Spleen (tissue), 11 donors: Measurements from ENCODE around the gene TRIM54. TPM values are rescaled to one million over a fixed set of nuclear protein-coding genes. Genes with fewer than 3 reads are reported as not detected.

Experiments used
- DNase-seq: peaks from one replicate; pipeline ENCODE4 v3.0.0-alpha.2; 2020
- H3K27ac ChIP-seq, 8 donors: fragments of 200-600 bp; sonication (generic) in 7 of 8; 1 replicate in 4 of 8; 2 replicates in 4 of 8; pipeline versions ENCODE4 v1.5.0 to v1.8.0; 2016 to 2021; ENCODE audit warnings: inconsistent platforms in 4 of 8, mild to moderate bottlenecking in 4 of 8, moderate library complexity in 1 of 8
- H3K27me3 ChIP-seq, 7 donors: fragments of 200-600 bp; sonication (generic) in 6 of 7; replicated peaks in 1 of 7; 1 replicate in 4 of 7; 2 replicates in 3 of 7; pipeline versions ENCODE4 v1.5.0 to v1.8.0; 2016 to 2021; ENCODE audit warnings: inconsistent platforms in 3 of 7, mild to moderate bottlenecking in 1 of 7
- H3K36me3 ChIP-seq, 6 donors: fragments of 200-600 bp; sonication (generic) in 5 of 6; 1 replicate in 4 of 6; 2 replicates in 2 of 6; pipeline versions ENCODE4 v1.5.0 to v1.8.0; 2016 to 2021; ENCODE audit warnings: inconsistent platforms in 2 of 6
- H3K4me1 ChIP-seq, 6 donors: fragments of 200-600 bp; sonication (generic) in 5 of 6; 1 replicate in 3 of 6; 2 replicates in 3 of 6; pipeline versions ENCODE4 v1.5.0 to v1.8.0; 2016 to 2021; ENCODE audit warnings: inconsistent platforms in 3 of 6
- H3K4me3 ChIP-seq, 8 donors: fragments of 200-600 bp; sonication (generic) in 7 of 8; 1 replicate in 4 of 8; 2 replicates in 4 of 8; pipeline versions ENCODE4 v1.5.0 to v1.8.0; 2016 to 2021; ENCODE audit warnings: inconsistent platforms in 4 of 8, mild to moderate bottlenecking in 4 of 8, moderate library complexity in 2 of 8
- H3K9me3 ChIP-seq, 8 donors: fragments of 200-600 bp; sonication (generic) in 7 of 8; 1 replicate in 4 of 8; 2 replicates in 4 of 8; pipeline versions ENCODE4 v1.5.0 to v1.8.0; 2016 to 2021; ENCODE audit warnings: inconsistent platforms in 4 of 8
- POLR2A ChIP-seq, 3 donors: fragments of 450-650 bp; IDR thresholded peaks; one replicate each; pipeline ENCODE4 v1.5.1; 2017; ENCODE audit warnings: antibody characterized with exemption in 3 of 3, mild to moderate bottlenecking in 1 of 3
- POLR2AphosphoS5 ChIP-seq, 3 donors: sonication (generic); formaldehyde crosslinking; IDR thresholded peaks; one replicate each; pipeline ENCODE4 v1.5.1; 2017; ENCODE audit warnings: antibody characterized with exemption in 3 of 3
- WGBS, 5 donors: extraction: QIAGEN DNeasy Blood & Tissue Kit in 3 of 5; methylation state at CpG; one replicate each; pipeline versions ENCODE4 v1.1.5 to v1.1.7; 2013 to 2018; 5-methylcytosine and 5-hydroxymethylcytosine counted together
- intact Hi-C: fragments of 100-400 bp; cut with DNase I; formaldehyde crosslinking; loops from one replicate; pipeline ENCODE4 v1.15.0; 2023; ENCODE audit warnings: low total_unique reads
- polyA plus RNA-seq, 3 donors: library from polyadenylated mRNA; stranded (reverse); fragments of 200-250 nt; gene quantifications; one replicate each; pipeline ENCODE4 v1.2.1, GENCODE V29; 2013
- total RNA-seq, 7 donors: library from RNA; depleted of rRNA in 3 of 7; stranded (reverse); fragments of >200 nt in 3 of 7; fragmentation: NEBNext Ultra II Directional in 4 of 7; extraction: Animal tissue kit (Norgen Biotek cat#: 25700) in 4 of 7; gene quantifications; one replicate each; pipeline versions ENCODE4 v1.1.0 to v1.2.1, GENCODE V29; 2016 to 2021
- TF ChIP-seq, protein P1 (sequence below), 11 experiments: fragments of 200-600 bp in 7 of 11; fragments of 450-650 bp in 4 of 11; sonication (generic) in 4 of 11; IDR thresholded peaks in 8 of 11; conservative IDR thresholded peaks in 3 of 11; 1 replicate in 7 of 11; 2 replicates in 4 of 11; pipeline versions ENCODE4 v1.4.0 to v1.8.0; 2016 to 2021; ENCODE audit warnings: antibody characterized with exemption in 11 of 11, inconsistent platforms in 4 of 11, mild to moderate bottlenecking in 1 of 11
- donor health status: healthy with polysubstance abuse.
- donor health status: DM: no; HTN: no; CAD: no; lungs with moderate emphysema.
- donor health status: DM: no; HTN: no; CAD: no.
- donor health status: Bipolar disorder and iron deficiency.
- donor health status: healthy.
- donor health status: DM: no; HTN: no; CAD: no.
- donor health status: DM: yes; HTN: yes; CAD: no.

Gene TRIM54
- total and polyA plus RNA-seq, 10 donors = 0.22 to 3.1 (median 0.49) TPM; not detected in 1

- peak; percentile 47 for DNase-seq
- Histone ChIP-seq H3K4me1 (peaks cover 2 to 39% (median 25%) of the 10 kb centered on the region in 6 donors), H3K36me3 (peaks cover 0 to 6% (median 0%) of the 10 kb centered on the region in 6 donors), H3K9me3 (no peaks in the 10 kb centered on the region), H3K27ac (peak overlapping the region in 5 of 8 donors; percentile 36 to 67 (median 51)), H3K4me3 (peak overlapping the region in 7 of 8 donors; percentile 13 to 59 (median 25)), H3K27me3 (peaks cover 3 to 39% (median 32%) of the 10 kb centered on the region in 7 donors)
- TF ChIP-seq POLR2AphosphoS5 (IDR thresholded peaks at IDR 0.05) = no peak
- TF ChIP-seq, protein P1, sequence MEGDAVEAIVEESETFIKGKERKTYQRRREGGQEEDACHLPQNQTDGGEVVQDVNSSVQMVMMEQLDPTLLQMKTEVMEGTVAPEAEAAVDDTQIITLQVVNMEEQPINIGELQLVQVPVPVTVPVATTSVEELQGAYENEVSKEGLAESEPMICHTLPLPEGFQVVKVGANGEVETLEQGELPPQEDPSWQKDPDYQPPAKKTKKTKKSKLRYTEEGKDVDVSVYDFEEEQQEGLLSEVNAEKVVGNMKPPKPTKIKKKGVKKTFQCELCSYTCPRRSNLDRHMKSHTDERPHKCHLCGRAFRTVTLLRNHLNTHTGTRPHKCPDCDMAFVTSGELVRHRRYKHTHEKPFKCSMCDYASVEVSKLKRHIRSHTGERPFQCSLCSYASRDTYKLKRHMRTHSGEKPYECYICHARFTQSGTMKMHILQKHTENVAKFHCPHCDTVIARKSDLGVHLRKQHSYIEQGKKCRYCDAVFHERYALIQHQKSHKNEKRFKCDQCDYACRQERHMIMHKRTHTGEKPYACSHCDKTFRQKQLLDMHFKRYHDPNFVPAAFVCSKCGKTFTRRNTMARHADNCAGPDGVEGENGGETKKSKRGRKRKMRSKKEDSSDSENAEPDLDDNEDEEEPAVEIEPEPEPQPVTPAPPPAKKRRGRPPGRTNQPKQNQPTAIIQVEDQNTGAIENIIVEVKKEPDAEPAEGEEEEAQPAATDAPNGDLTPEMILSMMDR (IDR thresholded peaks at IDR 0.05 in 8 of 11, conservative IDR thresholded peaks at IDR 0.05 in 3 of 11) = peak; percentile 80 to 91 (median 86)
- no peak for TF ChIP-seq POLR2A (IDR thresholded peaks at IDR 0.05)
- WGBS, 5 donors = 21 to 33% (median 22%) methylated on average over 25 of the region's 25 CpGs
- intact Hi-C loops = no loop called here
Measured at GRCh38 chr2:27303093-27304025, 21.1 kb downstream of the TRIM54 start.

GRCh38 chr2:27304488-27305240 lies 22.4 kb downstream of the TRIM54 start:
- 84 to 95% (median 90%) methylated on average over 13 of the region's 13 CpGs for WGBS, 5 donors
- peaks cover 2 to 39% (median 25%) of the 10 kb centered on the region in 6 donors for H3K4me1 ChIP-seq

GRCh38 chr2:27305516-27305915 lies 23.3 kb downstream of the TRIM54 start:
- Histone ChIP-seq H3K27me3 (peaks cover 3 to 42% (median 32%) of the 10 kb centered on the region in 7 donors), H3K9me3 (no peaks in the 10 kb centered on the region), H3K4me3 (no peak overlapping the region), H3K4me1 (peaks cover 2 to 39% (median 25%) of the 10 kb centered on the region in 6 donors), H3K27ac (no peak overlapping the region), H3K36me3 (peaks cover 0 to 27% (median 12%) of the 10 kb centered on the region in 6 donors)
- intact Hi-C loops = no loop called here
- TF ChIP-seq POLR2A (IDR thresholded peaks at IDR 0.05) (no peak), POLR2AphosphoS5 (IDR thresholded peaks at IDR 0.05) (no peak)
- TF ChIP-seq, protein P1 (IDR thresholded peaks at IDR 0.05 in 8 of 11, conservative IDR thresholded peaks at IDR 0.05 in 3 of 11) = no peak
- peak; percentile 50 for DNase-seq
- WGBS, 5 donors = 92 to 94% (median 93%) methylated on average over 11 to 16 of the region's 16 CpGs

More at GRCh38 chr2:27304488-27305240, 22.4 kb downstream of the TRIM54 start:
- H3K9me3 ChIP-seq = no peaks in the 10 kb centered on the region
- H3K27ac ChIP-seq = no peak overlapping the region
- peaks cover 3 to 42% (median 32%) of the 10 kb centered on the region in 7 donors for H3K27me3 ChIP-seq
- H3K4me3 ChIP-seq = no peak overlapping the region
- intact Hi-C loops = no loop called here
- peak; percentile 57 for DNase-seq
- TF ChIP-seq, protein P1 (IDR thresholded peaks at IDR 0.05 in 8 of 11, conservative IDR thresholded peaks at IDR 0.05 in 3 of 11) = no peak
- TF ChIP-seq POLR2AphosphoS5 (IDR thresholded peaks at IDR 0.05) = no peak
- TF ChIP-seq POLR2A (IDR thresholded peaks at IDR 0.05) = no peak
- H3K36me3 ChIP-seq = peaks cover 0 to 18% (median 6%) of the 10 kb centered on the region in 6 donors
